HepG2 (cell line): ENCODE measurements around the gene PTH1R. TPM values are rescaled to one million over a fixed set of nuclear protein-coding genes. Genes with fewer than 3 reads are reported as not detected.

Experiments used
- ATAC-seq: fragments of 200-7000 bp; cut with Tn5 transposase; 3 replicates; pipeline ENCODE4 v1.9.1; 2020; ENCODE audit warnings: mild to moderate bottlenecking, moderate library complexity
- BruUV-seq: library from RNA; stranded (reverse); fragments of 400-500 nt; replicated peaks from 2 replicates; lab custom pipeline; 2021; lab: Mats Ljungman, UMichigan
- CTCF ChIA-PET: fragments of 300-600 bp; formaldehyde crosslinking; extraction: SDS; loops from one replicate; lab custom pipeline; 2021; ENCODE audit warnings: low total read pairs, inconsistent platforms, low intra/inter-chr PET ratio; lab: Yijun Ruan, JAX
- POLR2A ChIA-PET: fragments of 350-600 bp; sonication (Branson Sonifier 250); formaldehyde crosslinking; loops from one replicate; lab custom pipeline; 2020; ENCODE audit warnings: antibody characterized with exemption, inconsistent platforms; lab: Yijun Ruan, JAX
- DNase-seq: peaks from one replicate; pipeline ENCODE4 v3.0.0-alpha.2; 2015; ENCODE audit warnings: low spot score
- FAIRE-seq: peaks from 3 replicates; lab custom pipeline; 2011; peaks lifted over from hg19 to GRCh38; lab: Jason Lieb, UNC
- H2AFZ ChIP-seq: one replicate; pipeline ENCODE4 v1.6.1; 2011; ENCODE audit warnings: low read length, inconsistent platforms
- H3K27ac ChIP-seq: fragments of 300-600 bp; 3 replicates; pipeline ENCODE4 v1.8.0; 2011; ENCODE audit warnings: mixed run types, mild to moderate bottlenecking, mixed read lengths, low read length, inconsistent platforms; ENCODE audit not compliant: insufficient read depth; ENCODE audit errors: extremely low read length
- H3K27me3 ChIP-seq, 2 experiments: fragments of 200-600 bp in 1 of 2; 2 replicates in 1 of 2; 3 replicates in 1 of 2; pipeline versions ENCODE4 v1.6.0 to v1.8.0; 2011; ENCODE audit warnings: low read length in 2 of 2, mild to moderate bottlenecking in 2 of 2, moderate library complexity in 2 of 2, inconsistent platforms in 1 of 2; ENCODE audit not compliant: insufficient read depth in 2 of 2, control insufficient read depth in 1 of 2
- H3K36me3 ChIP-seq, 2 experiments: fragments of 200-600 bp in 1 of 2; replicated peaks in 1 of 2; 2 replicates in 1 of 2; 3 replicates in 1 of 2; pipeline versions ENCODE4 v1.5.1 to v1.8.0; 2011; ENCODE audit warnings: low read length in 2 of 2, inconsistent platforms in 1 of 2; ENCODE audit not compliant: insufficient read depth in 2 of 2, control insufficient read depth in 1 of 2
- H3K4me1 ChIP-seq: 2 replicates; pipeline ENCODE4 v1.5.1; 2012; ENCODE audit warnings: low read length, inconsistent platforms; ENCODE audit not compliant: insufficient read depth
- H3K4me2 ChIP-seq: 2 replicates; pipeline ENCODE4 v1.6.0; 2011; ENCODE audit warnings: low read depth, low read length, inconsistent platforms
- H3K4me3 ChIP-seq, 3 experiments: fragments of 200-600 bp in 1 of 3; sonication (generic), shearing (Covaris generic) in 1 of 3; replicated peaks in 1 of 3; 2 replicates each; pipeline ENCODE4 v1.5.1; 2011 to 2016; ENCODE audit warnings: low read length in 3 of 3, inconsistent platforms in 2 of 3, low read depth in 2 of 3, mild to moderate bottlenecking in 2 of 3, control low read depth in 1 of 3, mixed read lengths in 1 of 3; ENCODE audit not compliant: insufficient read depth in 1 of 3
- H3K79me2 ChIP-seq: one replicate; pipeline ENCODE4 v1.6.1; 2011; ENCODE audit warnings: low read length, inconsistent platforms; ENCODE audit not compliant: insufficient read depth
- H3K9ac ChIP-seq: 2 replicates; pipeline ENCODE4 v1.6.0; 2011; ENCODE audit warnings: mild to moderate bottlenecking, low read depth, low read length, inconsistent platforms; ENCODE audit not compliant: insufficient read depth
- H3K9me3 ChIP-seq: 2 replicates; pipeline ENCODE4 v1.5.1; 2012; ENCODE audit warnings: mild to moderate bottlenecking, low read length
- H4K20me1 ChIP-seq: 2 replicates; pipeline ENCODE4 v1.6.0; 2011; ENCODE audit warnings: inconsistent platforms, mild to moderate bottlenecking, low read length, moderate library complexity; ENCODE audit not compliant: insufficient read depth
- ASH2L ChIP-seq: fragments of 300-600, 200-600 bp; sonication (generic); IDR thresholded peaks from 2 replicates; pipeline ENCODE4 v1.7.0; 2017; ENCODE audit warnings: low read depth, mild to moderate bottlenecking, moderate library complexity, mixed read lengths, low read length; ENCODE audit not compliant: insufficient read length
- PHF21A ChIP-seq: sonication (generic); formaldehyde crosslinking; IDR thresholded peaks from 2 replicates; pipeline ENCODE4 v1.5.0; 2020; ENCODE audit warnings: mild to moderate bottlenecking, missing genetic modification reagents
- PRPF4 ChIP-seq: fragments of 200-400 bp; formaldehyde crosslinking; IDR thresholded peaks from 2 replicates; pipeline ENCODE4 v1.6.1; 2016; ENCODE audit warnings: low read length, low read depth; ENCODE audit not compliant: poor library complexity, severe bottlenecking
- SP4 ChIP-seq: sonication (generic); formaldehyde crosslinking; IDR thresholded peaks from 2 replicates; pipeline ENCODE4 v1.8.1; 2023; ENCODE audit warnings: mild to moderate bottlenecking, missing genetic modification reagents
- STAG1 ChIP-seq: sonication (generic); formaldehyde crosslinking; IDR thresholded peaks from 2 replicates; pipeline ENCODE4 v1.4.0; 2020; ENCODE audit warnings: missing genetic modification reagents
- ZC3H13 ChIP-seq: sonication (generic); formaldehyde crosslinking; IDR thresholded peaks from 2 replicates; pipeline ENCODE4 v1.8.1; 2023; ENCODE audit warnings: mild to moderate bottlenecking, missing genetic modification reagents, moderate library complexity
- ZNF143 ChIP-seq: sonication (generic); formaldehyde crosslinking; IDR thresholded peaks from 2 replicates; pipeline ENCODE4 v1.4.0; 2020; ENCODE audit warnings: missing genetic modification reagents
- ZNF737 ChIP-seq: sonication (generic); formaldehyde crosslinking; IDR thresholded peaks from 2 replicates; pipeline ENCODE4 v1.5.0; 2020; ENCODE audit warnings: missing genetic modification reagents, mild to moderate bottlenecking, borderline replicate concordance
- ZNF782 ChIP-seq: sonication (generic); formaldehyde crosslinking; IDR thresholded peaks from 2 replicates; pipeline ENCODE4 v1.4.0; 2020; ENCODE audit warnings: missing genetic modification reagents, mild to moderate bottlenecking, borderline replicate concordance
- ZNF891 ChIP-seq: sonication (generic); formaldehyde crosslinking; IDR thresholded peaks from 2 replicates; pipeline ENCODE4 v1.5.0; 2020; ENCODE audit warnings: mild to moderate bottlenecking, missing genetic modification reagents
- WGBS: methylation state at CpG from one replicate; pipeline ENCODE4 v1.1.6; 2017; ENCODE audit warnings: low lambda C conversion rate; 5-methylcytosine and 5-hydroxymethylcytosine counted together
- in situ Hi-C: cut with HindIII; loops from 2 replicates; pipeline ENCODE4 v1.10.0; 2017; ENCODE audit warnings: low pct_unique_long_range_greater_than_20kb; ENCODE audit not compliant: extremely low pct_ligation_motif_present
- intact Hi-C: fragments of 100-400 bp; cut with micrococcal nuclease; formaldehyde crosslinking; loops from one replicate; pipeline ENCODE4 v1.10.0; 2022; ENCODE audit not compliant: unreplicated experiment
- polyA plus RNA-seq, 8 experiments: library from polyadenylated mRNA; depleted of rRNA in 3 of 8; stranded (reverse) in 7 of 8; unstranded in 1 of 8; fragments of >200 nt; fragmentation: Illumina TruSeq in 4 of 8; extraction: Trizol in 4 of 8; gene quantifications; 2 replicates each; pipeline versions ENCODE4 v1.2.1 to v1.2.3, GENCODE V29; 2011 to 2016; ENCODE audit warnings: low read depth in 4 of 8, missing spikeins in 1 of 8, mixed read lengths in 1 of 8; ENCODE audit not compliant: insufficient read depth in 1 of 8
- total RNA-seq, 5 experiments: library from RNA; depleted of rRNA; stranded (reverse); fragments of >200 nt; fragmentation: Illumina TruSeq; extraction: Trizol; gene quantifications; 2 replicates each; pipeline ENCODE4 v1.2.3, GENCODE V29; 2016; ENCODE audit warnings: low read depth in 1 of 5
- TF ChIP-seq, protein P1 (sequence below): sonication (generic); formaldehyde crosslinking; IDR thresholded peaks from 2 replicates; pipeline ENCODE4 v1.8.0; 2022; ENCODE audit warnings: mild to moderate bottlenecking, missing genetic modification reagents, borderline replicate concordance

Gene PTH1R
- total and polyA plus RNA-seq, 2 of the 13 experiments (the other 11 are each of a cell fraction or from before 2014, with no cell fraction given): not detected

DNA sequence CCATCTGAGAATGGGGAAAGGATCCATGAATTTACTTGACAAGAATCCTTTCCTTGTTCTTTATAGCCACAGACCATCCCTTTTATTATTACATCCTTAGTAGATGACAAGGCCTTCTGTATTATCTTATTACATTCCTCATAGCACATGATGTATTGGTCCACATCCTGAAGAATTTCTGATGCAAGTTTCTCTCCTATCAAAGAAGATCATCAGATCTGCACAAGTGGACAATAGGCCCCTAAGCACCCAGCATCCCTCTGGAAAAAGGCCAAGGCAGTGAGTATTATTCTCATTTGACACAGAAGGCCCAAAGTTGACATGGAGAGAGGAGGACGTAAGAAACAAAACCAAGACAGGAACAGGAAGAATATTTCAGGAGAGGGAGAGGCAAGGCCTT is 45.7 kb upstream of the PTH1R start:
- POLR2A ChIA-PET: no interaction called here
- BruUV-seq: no TSS peak

DNA sequence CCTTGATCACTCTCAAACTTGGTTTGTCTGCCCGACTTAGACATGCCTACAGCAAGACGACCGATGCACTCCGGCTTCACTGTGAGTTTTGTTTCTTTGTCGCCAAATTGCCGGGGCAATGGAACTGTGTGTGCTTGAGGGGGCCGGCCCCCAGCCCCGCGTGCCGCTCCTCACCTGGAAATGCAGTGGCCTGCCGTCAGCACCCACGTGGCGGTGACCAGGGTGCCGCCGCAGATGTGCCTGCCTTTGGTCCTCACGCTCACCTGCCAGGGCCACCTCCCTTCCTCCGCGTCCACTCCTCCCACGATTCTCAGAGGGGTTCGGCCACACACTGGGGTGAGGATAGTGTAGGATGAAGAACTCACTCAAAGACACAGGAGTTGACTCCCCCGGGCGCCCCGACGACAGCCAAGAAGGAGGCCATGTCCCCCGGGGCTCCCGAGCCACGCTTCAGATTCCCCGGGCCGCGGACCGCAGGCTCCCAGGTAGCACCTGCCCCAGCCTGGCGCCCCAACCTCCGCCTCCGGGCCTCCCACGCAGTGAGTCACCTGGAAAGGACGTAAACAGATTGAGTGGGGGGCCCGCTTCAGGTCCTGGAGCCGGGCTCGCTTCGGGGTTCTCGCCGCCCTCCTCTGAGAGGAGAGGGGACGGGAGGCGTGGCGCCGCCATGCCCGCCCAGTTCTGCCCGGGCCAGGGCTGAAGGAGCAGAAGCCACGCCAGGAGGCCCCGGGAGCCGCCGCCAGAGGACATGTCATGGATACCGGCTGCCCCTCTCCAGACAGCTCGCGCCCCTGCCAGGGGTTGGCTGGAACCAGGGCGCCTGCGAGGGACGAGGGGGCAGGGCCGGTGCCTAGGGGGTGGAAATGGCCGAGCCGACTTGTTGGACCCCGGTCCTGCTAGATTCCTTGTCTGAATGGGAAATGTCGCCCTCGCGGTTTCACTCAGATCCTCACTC is 43.9 kb upstream of the PTH1R start:
- no peak for FAIRE-seq

More for the DNA sequence above, 45.7 kb upstream of the PTH1R start:
- Histone ChIP-seq H3K36me3 (no peaks in the 10 kb centered on the region), H2AFZ (no peak overlapping the region), H3K27me3 (0 out of 5 replicates have a peak, but pooled peaks cover 0 to 6% of the 10 kb centered on the region in 2 experiments), H3K27ac (no peak overlapping the region), H3K9ac (no peak overlapping the region), H3K4me2 (no peak overlapping the region), H4K20me1 (no peaks in the 10 kb centered on the region), H3K79me2 (no peaks in the 10 kb centered on the region), H3K4me1 (no peaks in the 10 kb centered on the region), H3K4me3 (no peak overlapping the region), H3K9me3 (no peaks in the 10 kb centered on the region)
- DNase-seq (no peak), FAIRE-seq (no peak), ATAC-seq (no peak)
- TF ChIP-seq SP4 (CRISPR knock-in tag) (no peak), PHF21A (no peak), ZNF891 (CRISPR knock-in tag) (no peak)
- TF ChIP-seq, protein P1, sequence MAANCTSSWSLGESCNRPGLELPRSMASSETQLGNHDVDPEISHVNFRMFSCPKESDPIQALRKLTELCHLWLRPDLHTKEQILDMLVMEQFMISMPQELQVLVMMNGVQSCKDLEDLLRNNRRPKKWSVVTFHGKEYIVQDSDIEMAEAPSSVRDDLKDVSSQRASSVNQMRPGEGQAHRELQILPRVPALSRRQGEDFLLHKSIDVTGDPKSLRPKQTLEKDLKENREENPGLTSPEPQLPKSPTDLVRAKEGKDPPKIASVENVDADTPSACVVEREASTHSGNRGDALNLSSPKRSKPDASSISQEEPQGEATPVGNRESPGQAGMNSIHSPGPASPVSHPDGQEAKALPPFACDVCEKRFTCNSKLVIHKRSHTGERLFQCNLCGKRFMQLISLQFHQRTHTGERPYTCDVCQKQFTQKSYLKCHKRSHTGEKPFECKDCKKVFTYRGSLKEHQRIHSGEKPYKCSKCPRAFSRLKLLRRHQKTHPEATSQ (CRISPR knock-in tag): no peak
- 0% methylated on average over 1 of the region's 1 CpG for WGBS
- CTCF ChIA-PET: no interaction called here
- intact Hi-C loops: no loop called here
- in situ Hi-C loops: no loop called here

More for the DNA sequence above, 43.9 kb upstream of the PTH1R start:
- no peaks in the 10 kb centered on the region for H4K20me1 ChIP-seq
- H3K9ac ChIP-seq: no peak overlapping the region
- H3K4me2 ChIP-seq: no peak overlapping the region
- in situ Hi-C loops: no loop called here
- no peaks in the 10 kb centered on the region for H3K4me1 ChIP-seq
- H3K36me3 ChIP-seq: no peaks in the 10 kb centered on the region
- H3K79me2 ChIP-seq: no peaks in the 10 kb centered on the region
- H3K9me3 ChIP-seq: no peaks in the 10 kb centered on the region
- CTCF ChIA-PET: no interaction called here
- WGBS: 62% methylated on average over 38 of the region's 65 CpGs
- TF ChIP-seq STAG1 (CRISPR knock-in tag) (no peak), ZNF782 (CRISPR knock-in tag) (no peak), ZNF737 (CRISPR knock-in tag) (no peak), ZC3H13 (CRISPR knock-in tag) (no peak), ASH2L (no peak), ZNF143 (no peak), PRPF4 (no peak)
- TF ChIP-seq, all 625 proteins: peak for 0
- no peak overlapping the region for H3K4me3 ChIP-seq
- no peak for DNase-seq
- H3K27me3 ChIP-seq: 0 out of 5 replicates have a peak, but pooled peaks cover 0 to 6% of the 10 kb centered on the region in 2 experiments
- ATAC-seq: no peak
- no peak overlapping the region for H3K27ac ChIP-seq
- H2AFZ ChIP-seq: no peak overlapping the region
- POLR2A ChIA-PET: no interaction called here
- intact Hi-C loops: no loop called here
- no TSS peak for BruUV-seq
